Putamen (tissue), 1 donor: ENCODE measurements around the gene TRIM48.
"Not testable (repeated sequence)": the region's sequence is repeated elsewhere in the genome, so short reads cannot be mapped to it uniquely, and the experiment has no call there.

Experiments
- DNase-seq: peaks from one replicate; pipeline ENCODE4 v3.0.0-alpha.2; 2016; ENCODE audit warnings: low spot score

TRIM48 gene, protein sequence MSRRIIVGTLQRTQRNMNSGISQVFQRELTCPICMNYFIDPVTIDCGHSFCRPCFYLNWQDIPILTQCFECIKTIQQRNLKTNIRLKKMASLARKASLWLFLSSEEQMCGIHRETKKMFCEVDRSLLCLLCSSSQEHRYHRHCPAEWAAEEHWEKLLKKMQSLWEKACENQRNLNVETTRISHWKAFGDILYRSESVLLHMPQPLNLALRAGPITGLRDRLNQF

DNA sequence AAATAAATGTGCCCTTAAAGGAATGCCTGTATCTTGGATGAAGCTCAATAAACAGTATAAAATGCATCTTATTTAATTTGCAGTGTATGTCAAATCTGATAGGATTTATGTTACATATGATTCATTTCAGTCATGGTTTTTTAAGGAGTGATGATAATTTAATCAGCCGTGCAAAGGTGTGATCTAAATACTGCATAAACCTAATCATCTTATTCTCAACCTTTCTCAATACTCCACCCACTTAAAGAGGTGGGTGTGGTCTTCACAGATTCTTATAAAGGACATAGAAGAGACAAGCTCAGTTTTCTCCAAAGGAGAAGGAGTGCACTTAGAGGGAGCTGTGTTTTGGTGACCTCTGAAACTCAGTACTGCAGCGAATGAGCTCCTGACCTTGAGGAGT lies at the start of gene TRIM48:
TSS of gene TRIM48 (plus strand) at position 301 of the 400 bp plus-strand sequence. CDS start 113 bp downstream, outside the sequence.
- DNase-seq = not testable (repeated sequence)

GRCh38 chr11:55238316-55238715 lies 23.6 kb upstream of the TRIM48 start:
- DNase-seq = not testable (repeated sequence)

GRCh38 chr11:55263081-55263480 lies 1.1 kb downstream of the TRIM48 start:
- DNase-seq = no peak
